GM19023 (cell line): Measurements from ENCODE around the gene FGF3.

Source experiments
- ATAC-seq: cut with Tn5 transposase; IDR thresholded peaks from one replicate; pipeline ENCODE4 v1.9.1; 2021; ENCODE audit warnings: mild to moderate bottlenecking, moderate library complexity; ENCODE audit not compliant: unreplicated experiment

The FGF3 gene

GRCh38 chr11:69807106-69807815 is 12.0 kb downstream of the FGF3 start:
- ATAC-seq, result no peak

DNA sequence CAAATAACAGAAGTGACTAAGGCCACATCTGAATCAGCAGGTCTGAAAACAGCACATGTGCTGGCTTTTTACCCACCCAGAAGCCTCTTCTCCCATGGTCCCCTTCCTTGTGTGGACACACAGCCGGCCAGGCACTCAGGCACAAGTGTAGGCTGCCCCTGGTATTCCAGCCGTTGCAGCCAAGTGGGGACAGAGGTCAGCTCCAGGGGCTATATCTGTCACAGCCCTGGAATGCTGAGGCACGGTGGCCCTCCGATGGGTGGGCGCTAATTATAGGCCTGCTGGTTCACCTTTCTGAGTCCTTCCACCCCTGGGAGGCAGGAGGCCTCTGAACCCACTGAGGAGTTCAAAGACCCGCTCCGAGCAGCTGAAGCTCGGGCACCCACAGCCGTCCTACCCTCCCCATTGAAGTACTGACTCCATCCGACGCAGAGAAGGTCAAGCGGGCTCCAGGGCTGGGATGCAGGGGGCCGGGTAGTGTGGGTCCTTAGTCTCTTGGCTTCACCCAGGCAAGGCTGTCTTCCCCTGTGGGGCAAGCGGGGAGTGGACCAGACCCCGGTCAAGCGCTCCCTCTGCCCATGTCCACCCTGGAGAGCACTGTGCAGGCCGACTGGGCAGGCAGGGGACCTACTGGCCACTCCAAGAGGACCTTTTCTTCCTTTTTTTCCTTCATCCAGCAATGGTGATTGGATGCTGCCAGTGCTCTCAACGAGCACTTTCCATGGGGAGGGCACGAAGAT is 14.3 kb downstream of the FGF3 start:
- ATAC-seq, result no peak

DNA sequence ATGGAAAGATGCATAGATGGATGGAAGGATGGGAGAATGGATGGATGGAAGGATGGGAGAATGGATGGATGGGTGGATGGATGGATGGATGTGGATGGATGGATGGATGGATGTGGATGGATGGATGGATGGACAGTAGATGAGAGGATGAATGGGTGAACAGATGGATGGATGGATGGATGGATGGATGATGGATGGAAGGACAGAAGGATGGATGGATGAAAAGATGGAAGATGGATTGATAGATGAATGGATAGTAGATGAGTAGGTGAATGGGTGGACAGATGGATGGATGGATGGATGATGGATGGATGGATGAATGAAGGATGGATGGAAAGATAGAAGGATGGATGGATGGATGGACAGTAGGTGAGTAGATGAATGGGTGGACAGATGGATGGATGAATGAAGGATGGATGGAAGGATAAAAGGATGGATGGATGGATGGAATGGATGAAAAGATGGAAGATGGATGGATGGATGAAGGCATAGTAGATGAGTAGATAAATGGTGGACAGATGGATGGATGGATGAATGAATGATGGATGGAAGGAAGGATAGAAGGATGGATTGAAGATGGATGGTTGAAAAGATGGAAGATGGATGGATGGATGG is 15.5 kb downstream of the FGF3 start:
- ATAC-seq, result no peak

GRCh38 chr11:69803022-69803421 is 16.2 kb downstream of the FGF3 start:
- no peak for ATAC-seq

DNA sequence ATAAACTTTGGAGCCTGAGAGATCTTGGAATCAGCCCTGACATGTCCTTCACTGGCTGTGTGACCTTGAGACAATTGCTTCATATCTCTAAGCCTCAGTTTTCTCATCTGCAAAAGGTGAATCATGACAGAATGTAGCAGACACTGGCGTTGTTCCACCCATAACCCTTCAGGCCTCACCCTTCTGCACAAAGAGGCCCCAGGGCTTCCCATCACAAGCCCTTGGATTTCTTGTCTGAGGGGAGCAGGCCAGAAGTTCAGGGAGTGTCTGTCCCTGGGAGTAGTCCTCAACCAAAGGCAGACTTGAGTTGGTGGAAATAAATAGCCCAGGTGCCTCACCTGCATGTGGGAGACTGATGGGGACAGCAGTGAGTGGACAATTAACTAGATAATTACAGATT is 16.6 kb downstream of the FGF3 start:
- no peak for ATAC-seq

DNA sequence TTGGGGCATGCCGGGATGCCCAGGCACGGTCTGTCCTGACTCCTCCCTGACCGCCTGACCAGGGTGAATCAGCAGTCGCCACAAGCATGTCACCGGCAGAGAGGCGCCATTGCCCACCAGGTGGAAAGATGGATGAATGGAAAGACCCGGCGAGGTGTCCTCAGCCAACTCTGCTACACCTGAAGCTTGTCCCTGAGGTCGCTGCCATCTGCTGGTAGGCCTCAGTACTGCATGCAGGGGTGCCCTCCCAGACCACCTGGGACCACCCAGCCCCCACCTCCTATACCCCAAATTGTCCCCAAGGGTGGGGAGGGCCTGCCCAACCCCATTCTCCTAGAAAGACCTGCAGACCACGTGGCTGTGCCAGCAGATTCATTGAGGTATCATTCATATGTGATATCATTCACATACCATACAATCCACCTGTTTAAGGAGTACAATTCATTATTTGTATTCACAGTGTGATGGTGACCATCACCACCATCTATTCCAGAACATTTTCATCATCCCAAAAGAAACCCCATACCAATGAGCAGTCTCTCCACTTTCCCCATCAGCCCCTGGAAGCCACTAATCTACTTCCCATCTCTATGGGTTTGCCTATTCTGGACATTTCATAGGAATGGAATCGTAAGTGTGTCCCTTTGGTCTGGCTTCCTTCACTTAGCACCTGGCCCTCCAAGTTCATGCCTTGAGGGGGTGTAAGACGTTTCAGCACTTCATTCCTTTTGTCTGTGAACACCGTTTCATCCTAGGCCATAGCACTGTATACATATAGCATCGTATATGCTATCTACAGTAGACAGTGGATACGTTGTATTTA is 17.5 kb downstream of the FGF3 start:
- ATAC-seq, result no peak

DNA sequence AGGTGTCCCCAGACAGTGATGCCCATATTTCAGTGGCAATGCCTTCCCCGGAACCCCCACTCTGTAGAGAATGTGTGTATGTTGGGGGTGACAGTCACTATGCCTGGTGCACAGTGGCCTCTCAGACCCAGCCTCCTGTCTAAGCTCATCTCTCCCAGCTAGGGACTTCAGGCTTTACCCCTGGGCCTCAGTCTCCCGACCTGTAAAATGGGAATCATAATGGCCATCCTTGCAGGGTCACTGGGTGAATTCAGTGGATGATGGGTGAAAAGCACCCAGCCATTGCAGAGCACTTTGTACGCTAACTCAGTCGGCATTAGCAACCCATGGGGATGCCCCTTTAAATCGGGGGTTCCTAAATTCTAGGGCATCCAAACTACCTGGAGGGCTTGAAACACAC is 18.9 kb downstream of the FGF3 start:
- ATAC-seq, result no peak

DNA sequence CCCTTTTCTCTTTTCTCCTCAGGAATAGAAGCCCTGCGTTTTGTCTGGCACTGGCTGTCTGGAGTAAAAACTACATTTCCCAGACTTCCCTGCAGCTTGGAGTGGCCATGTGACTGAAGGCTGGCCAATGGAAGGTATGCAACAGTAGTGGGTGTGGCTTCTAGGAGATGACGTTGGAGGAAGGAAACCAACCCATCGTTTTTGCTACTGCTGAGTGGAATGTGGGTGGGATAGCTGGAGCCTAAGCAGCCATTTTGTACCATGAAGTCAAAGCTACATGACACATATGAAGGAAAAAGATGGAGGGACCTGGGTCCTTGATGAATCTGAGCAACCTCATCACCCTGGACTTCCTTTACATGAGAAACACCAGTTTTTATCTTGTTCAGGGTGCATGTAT is 19.6 kb downstream of the FGF3 start:
- no peak for ATAC-seq

DNA sequence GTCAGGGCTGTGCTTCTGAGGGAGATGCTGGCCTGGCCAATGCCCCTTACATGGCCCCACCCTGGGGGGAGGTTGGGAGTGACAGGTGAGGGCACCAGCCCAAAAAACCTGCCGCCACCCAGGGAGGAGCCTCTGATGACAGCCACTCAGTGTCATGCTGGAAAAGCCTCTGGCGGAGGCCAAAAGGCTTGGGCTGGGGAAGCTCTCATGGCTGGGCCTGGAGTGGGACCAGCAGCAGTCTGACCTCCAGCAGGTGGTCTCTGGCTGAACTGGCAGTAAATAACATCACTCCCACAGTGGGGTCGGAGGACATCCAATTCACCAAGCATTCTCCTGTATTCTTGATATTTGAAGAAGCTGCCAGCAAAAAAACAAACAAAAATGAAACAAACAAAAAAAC is 20.1 kb downstream of the FGF3 start:
- no peak for ATAC-seq

DNA sequence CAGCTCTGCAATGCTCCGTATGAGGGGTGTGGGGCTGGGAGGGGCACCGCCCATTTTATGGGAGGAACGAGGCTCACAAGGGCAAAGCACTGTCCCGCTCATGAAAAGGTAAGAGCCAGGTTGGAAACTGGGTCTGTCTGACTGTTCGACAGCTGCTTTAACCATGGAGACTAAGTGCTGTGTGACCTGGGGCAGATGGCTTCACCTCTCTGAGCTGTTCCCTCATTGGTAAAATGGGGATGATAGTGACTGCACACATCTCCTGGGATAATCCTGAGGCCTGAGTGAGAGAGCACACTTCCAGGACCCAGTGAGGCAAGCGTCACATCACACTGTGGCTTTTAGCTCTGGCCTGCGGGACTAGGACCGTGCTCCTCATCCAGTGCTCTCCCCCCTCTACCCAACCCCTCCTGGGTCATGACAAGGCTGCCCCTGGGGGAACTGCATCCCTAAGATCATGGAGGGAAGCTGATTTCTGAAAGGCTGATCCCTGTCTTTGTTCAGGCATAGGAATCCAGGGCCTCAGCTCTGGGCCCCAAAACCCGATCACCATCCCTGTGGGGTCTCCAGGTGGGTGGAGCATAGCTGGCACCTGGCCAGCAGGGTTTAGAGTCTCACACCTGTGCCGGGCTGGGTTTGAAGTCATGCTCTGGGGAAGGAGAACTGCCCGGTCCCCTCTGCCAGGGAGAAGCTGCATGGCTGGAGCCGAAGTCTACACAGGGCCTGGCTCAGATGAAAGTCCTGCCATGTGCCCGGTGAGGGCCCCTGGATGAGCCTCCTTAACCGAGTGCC is 21.3 kb downstream of the FGF3 start:
- ATAC-seq, result no peak

DNA sequence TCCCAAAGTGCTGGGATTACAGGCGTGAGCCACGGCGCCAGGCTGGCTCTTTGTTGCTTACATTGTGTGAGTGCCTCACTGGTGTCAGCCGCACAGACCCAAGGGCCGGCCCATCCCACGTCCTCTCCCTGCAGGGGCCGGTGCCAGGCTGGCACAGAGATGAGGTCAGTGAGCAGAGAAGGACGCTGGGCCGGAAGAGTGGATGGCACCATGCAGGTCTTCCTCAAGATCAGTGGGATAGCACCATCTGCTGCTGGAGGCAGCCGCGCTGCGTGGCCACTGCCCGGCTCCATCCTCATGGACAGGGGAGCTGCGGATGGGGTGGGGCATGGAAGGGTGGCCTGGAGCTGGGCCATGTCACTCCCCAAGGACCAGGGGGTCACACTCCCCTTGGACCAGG is 22.1 kb downstream of the FGF3 start:
- ATAC-seq, result no peak

GRCh38 chr11:69796063-69796462 is 23.2 kb downstream of the FGF3 start:
- no peak for ATAC-seq

- no peak for ATAC-seq
Measured at GRCh38 chr11:69791276-69792180, 27.7 kb downstream of the FGF3 start.

DNA sequence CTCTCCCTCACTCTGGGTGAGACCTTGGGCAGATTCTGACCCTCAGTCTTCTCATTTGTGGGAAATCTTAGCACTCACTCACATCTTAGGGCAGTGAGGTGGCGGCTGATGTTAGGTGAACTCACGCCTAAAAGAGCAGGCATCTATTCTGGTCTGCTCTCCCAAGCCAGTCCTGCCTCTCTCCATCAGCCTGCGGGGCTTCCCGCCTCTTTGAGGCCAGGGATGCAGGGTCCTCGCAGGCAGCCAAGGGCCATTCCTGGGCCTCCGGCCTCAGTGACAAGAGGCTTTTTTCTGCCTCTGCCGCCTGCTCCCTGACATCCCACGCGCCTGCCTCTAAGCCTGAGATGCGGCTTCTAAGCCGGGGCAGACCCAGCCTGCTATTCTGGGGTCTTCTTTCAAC is 30.3 kb downstream of the FGF3 start:
- no peak for ATAC-seq

- no peak for ATAC-seq
Measured at GRCh38 chr11:69787906-69788305, 31.3 kb downstream of the FGF3 start.

DNA sequence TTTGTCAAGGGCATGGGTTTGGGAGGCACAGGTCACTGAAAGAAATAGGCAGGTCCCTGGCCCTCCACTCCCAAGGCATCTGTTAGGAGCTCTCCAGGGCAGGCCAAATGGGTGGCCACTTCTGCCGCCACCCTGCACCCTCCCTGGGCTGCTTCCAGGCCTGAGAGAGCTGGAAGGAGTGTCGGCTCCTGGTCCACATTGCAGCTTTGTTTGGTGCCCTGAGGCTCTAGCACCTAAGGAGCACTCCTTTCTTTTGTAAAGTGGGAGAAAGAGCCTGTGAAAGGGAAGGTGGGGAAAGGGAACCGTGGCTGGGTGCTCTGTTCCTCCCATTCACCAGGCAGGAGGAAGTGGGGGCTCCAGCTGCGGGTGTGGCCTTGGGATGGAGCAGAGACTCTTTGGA is 31.8 kb downstream of the FGF3 start:
- ATAC-seq, result no peak

- no peak for ATAC-seq
Measured at GRCh38 chr11:69781241-69781640, 38.0 kb downstream of the FGF3 start.

DNA sequence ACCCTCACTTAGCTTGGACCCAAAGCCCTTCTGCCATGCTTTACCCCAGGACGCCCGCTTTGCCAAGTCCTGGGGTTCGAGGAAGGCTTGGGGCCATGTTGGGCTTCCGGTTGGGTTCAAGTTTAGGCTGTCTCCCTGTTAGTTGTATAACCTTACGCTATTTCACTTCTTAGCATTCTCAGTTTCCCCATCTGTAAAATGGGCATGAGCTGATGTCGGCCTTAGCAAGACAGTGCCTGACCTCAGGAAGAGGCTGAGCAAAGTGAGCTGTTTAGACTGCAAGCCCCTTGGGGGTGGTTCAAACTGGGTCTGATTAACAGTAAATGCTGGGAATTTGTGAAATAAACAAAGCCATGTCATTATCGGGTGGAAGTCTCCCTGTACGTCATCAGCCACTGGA is 40.8 kb downstream of the FGF3 start:
- ATAC-seq, result no peak

- ATAC-seq, result no peak
Measured at GRCh38 chr11:69775163-69775755, 44.0 kb downstream of the FGF3 start, which contains the start of gene FGF4. Gene FGF4 (minus strand): TSS chr11:69775341. CDS start chr11:69775084, 257 bp downstream.
